Measurements from ENCODE around the gene PRR9.

DNA sequence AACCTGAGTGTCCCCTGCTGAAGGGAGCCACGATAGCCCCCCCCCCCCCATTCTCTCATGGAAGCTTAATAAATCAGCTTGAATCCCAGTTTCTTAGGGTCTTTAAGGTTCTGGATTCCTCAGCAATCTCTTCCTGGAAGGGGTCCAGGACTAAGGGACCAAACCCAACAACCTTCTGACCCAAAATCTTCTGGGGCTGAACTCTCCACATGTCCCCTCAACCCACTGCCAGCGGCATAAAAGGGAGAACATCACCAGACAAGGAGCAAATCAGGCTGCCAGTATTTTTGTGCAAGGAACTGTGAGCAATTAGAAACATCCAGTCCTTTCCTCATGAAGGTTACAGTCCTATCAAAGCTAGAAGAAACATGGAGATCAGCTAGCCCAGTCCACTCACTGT is 29.4 kb downstream of the PRR9 start:
- TF ChIP-seq, protein P1, sequence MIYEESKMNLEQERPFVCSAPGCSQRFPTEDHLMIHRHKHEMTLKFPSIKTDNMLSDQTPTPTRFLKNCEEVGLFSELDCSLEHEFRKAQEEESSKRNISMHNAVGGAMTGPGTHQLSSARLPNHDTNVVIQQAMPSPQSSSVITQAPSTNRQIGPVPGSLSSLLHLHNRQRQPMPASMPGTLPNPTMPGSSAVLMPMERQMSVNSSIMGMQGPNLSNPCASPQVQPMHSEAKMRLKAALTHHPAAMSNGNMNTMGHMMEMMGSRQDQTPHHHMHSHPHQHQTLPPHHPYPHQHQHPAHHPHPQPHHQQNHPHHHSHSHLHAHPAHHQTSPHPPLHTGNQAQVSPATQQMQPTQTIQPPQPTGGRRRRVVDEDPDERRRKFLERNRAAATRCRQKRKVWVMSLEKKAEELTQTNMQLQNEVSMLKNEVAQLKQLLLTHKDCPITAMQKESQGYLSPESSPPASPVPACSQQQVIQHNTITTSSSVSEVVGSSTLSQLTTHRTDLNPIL (CRISPR knock-in tag; IDR thresholded peaks at IDR 0.05; ENCODE audit: low read depth), result no peak
- TF ChIP-seq OSR1 (CRISPR knock-in tag; IDR thresholded peaks at IDR 0.05) (no peak), ZNF565 (CRISPR knock-in tag; conservative IDR thresholded peaks at IDR 0.05; ENCODE audit: low read depth) (no peak), ESRRG (CRISPR knock-in tag; IDR thresholded peaks at IDR 0.05) (no peak), ZC3H10 (CRISPR knock-in tag; IDR thresholded peaks at IDR 0.05) (no peak), ZFP30 (CRISPR knock-in tag; IDR thresholded peaks at IDR 0.05) (no peak), TCF4 (CRISPR knock-in tag; IDR thresholded peaks at IDR 0.05; ENCODE audit: borderline replicate concordance) (no peak)
- TF ChIP-seq, protein P2, sequence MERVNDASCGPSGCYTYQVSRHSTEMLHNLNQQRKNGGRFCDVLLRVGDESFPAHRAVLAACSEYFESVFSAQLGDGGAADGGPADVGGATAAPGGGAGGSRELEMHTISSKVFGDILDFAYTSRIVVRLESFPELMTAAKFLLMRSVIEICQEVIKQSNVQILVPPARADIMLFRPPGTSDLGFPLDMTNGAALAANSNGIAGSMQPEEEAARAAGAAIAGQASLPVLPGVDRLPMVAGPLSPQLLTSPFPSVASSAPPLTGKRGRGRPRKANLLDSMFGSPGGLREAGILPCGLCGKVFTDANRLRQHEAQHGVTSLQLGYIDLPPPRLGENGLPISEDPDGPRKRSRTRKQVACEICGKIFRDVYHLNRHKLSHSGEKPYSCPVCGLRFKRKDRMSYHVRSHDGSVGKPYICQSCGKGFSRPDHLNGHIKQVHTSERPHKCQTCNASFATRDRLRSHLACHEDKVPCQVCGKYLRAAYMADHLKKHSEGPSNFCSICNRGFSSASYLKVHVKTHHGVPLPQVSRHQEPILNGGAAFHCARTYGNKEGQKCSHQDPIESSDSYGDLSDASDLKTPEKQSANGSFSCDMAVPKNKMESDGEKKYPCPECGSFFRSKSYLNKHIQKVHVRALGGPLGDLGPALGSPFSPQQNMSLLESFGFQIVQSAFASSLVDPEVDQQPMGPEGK (CRISPR knock-in tag; IDR thresholded peaks at IDR 0.05; ENCODE audit: borderline replicate concordance), result no peak
